ENCODE results near the gene SPINK5. TPM values are rescaled to one million over a fixed set of nuclear protein-coding genes. Genes with fewer than 3 reads are reported as not detected.

Gene SPINK5
- total RNA-seq, 1 experiment from 2014 or later = 2.5 TPM

DNA sequence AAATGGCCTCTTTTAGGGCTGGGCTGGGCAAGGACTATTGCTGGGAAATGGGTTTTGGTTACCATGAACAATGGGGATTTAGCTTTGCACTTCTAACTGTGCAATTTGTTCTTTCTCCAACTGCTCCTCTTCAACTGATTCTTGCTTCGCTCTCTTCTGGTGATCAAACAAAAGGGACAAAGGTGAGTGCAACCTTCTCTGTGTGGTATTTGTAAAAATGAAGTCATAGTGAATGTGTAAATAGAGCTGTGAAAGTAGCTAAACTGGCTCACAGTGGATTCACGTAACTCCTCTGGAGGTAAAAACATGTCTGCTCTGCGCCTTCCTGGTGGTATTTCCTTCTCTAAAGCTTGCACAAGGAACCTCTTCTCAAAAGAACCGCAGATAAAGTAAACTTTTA, 83.6 kb downstream of the SPINK5 start:
- intact Hi-C loops (cut with micrococcal nuclease; ENCODE audit: unreplicated experiment) = no loop called here
- peaks cover 1% of the 10 kb centered on the region for H3K9me3 Mint-ChIP-seq (ENCODE audit: low read depth, unreplicated experiment)
- TF ChIP-seq, protein P1, sequence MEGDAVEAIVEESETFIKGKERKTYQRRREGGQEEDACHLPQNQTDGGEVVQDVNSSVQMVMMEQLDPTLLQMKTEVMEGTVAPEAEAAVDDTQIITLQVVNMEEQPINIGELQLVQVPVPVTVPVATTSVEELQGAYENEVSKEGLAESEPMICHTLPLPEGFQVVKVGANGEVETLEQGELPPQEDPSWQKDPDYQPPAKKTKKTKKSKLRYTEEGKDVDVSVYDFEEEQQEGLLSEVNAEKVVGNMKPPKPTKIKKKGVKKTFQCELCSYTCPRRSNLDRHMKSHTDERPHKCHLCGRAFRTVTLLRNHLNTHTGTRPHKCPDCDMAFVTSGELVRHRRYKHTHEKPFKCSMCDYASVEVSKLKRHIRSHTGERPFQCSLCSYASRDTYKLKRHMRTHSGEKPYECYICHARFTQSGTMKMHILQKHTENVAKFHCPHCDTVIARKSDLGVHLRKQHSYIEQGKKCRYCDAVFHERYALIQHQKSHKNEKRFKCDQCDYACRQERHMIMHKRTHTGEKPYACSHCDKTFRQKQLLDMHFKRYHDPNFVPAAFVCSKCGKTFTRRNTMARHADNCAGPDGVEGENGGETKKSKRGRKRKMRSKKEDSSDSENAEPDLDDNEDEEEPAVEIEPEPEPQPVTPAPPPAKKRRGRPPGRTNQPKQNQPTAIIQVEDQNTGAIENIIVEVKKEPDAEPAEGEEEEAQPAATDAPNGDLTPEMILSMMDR (IDR thresholded peaks at IDR 0.05; ENCODE audit: unreplicated experiment) = no peak
- peak overlapping the region; percentile 44 for H3K27ac Mint-ChIP-seq (ENCODE audit: unreplicated experiment)
- no peaks in the 10 kb centered on the region for H3K27me3 Mint-ChIP-seq (ENCODE audit: unreplicated experiment)
- peak; percentile 33 for DNase-seq
- no peaks in the 10 kb centered on the region for H3K36me3 Mint-ChIP-seq (ENCODE audit: insufficient read depth, unreplicated experiment)
- H3K4me1 Mint-ChIP-seq (ENCODE audit: low read depth, unreplicated experiment) = peaks cover 37% of the 10 kb centered on the region
- no TSS peak for BruUV-seq (replicated peaks)
- CTCF ChIA-PET = interaction anchor here (0.5 to 1.2 kb wide), 4 partner anchors 16 to 584 kb away, joined by 3 read pairs; no protein-coding TSS in a partner anchor
- peak overlapping the region; percentile 16 for H3K4me3 Mint-ChIP-seq (ENCODE audit: low read depth, unreplicated experiment)

- no peak for DNase-seq
- TF ChIP-seq, protein P1 (IDR thresholded peaks at IDR 0.05; ENCODE audit: unreplicated experiment) = no peak
- H3K9me3 Mint-ChIP-seq (ENCODE audit: low read depth, unreplicated experiment) = no peaks in the 10 kb centered on the region
- H3K27me3 Mint-ChIP-seq (ENCODE audit: unreplicated experiment) = no peaks in the 10 kb centered on the region
- intact Hi-C loops (cut with micrococcal nuclease; ENCODE audit: unreplicated experiment) = no loop called here
- no peaks in the 10 kb centered on the region for H3K36me3 Mint-ChIP-seq (ENCODE audit: insufficient read depth, unreplicated experiment)
- H3K4me3 Mint-ChIP-seq (ENCODE audit: low read depth, unreplicated experiment) = no peak overlapping the region
- no TSS peak for BruUV-seq (replicated peaks)
- H3K27ac Mint-ChIP-seq (ENCODE audit: unreplicated experiment) = no peak overlapping the region
- CTCF ChIA-PET = no interaction called here
- H3K4me1 Mint-ChIP-seq (ENCODE audit: low read depth, unreplicated experiment) = peaks cover 10% of the 10 kb centered on the region
Observed at GRCh38 chr5:148151872-148152271, 88.1 kb downstream of the SPINK5 start.

- Mint-ChIP-seq H3K4me1 (ENCODE audit: low read depth, unreplicated experiment) (peaks cover under 1% of the 10 kb centered on the region), H3K36me3 (ENCODE audit: insufficient read depth, unreplicated experiment) (no peaks in the 10 kb centered on the region)
- intact Hi-C loops (cut with micrococcal nuclease; ENCODE audit: unreplicated experiment) = no loop called here
Observed at GRCh38 chr5:148152781-148153180, 89.0 kb downstream of the SPINK5 start.

DNA sequence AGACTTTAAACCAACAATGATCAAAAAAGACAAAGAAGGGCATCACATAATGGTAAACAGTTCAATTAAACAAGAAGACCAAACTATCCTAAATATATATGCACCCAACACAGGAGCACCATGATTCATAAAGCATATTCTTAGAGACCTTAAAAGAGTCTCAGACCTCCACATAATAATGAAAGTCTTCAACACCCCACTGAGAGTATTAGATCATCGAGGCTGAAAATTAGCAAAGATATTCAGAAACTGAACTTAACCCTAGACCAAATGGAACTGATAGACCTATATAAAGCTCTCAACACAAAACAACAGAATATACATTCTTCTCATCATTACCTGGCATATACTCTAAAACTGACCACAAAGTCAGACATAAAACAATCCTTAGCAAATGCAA, 92.8 kb downstream of the SPINK5 start:
- intact Hi-C loops (cut with micrococcal nuclease; ENCODE audit: unreplicated experiment) = no loop called here

More at GRCh38 chr5:148152781-148153180, 89.0 kb downstream of the SPINK5 start:
- H3K9me3 Mint-ChIP-seq (ENCODE audit: low read depth, unreplicated experiment) = no peaks in the 10 kb centered on the region
- no peak for DNase-seq
- no TSS peak for BruUV-seq (replicated peaks)
- CTCF ChIA-PET = no interaction called here
- H3K27ac Mint-ChIP-seq (ENCODE audit: unreplicated experiment) = no peak overlapping the region
- no peaks in the 10 kb centered on the region for H3K27me3 Mint-ChIP-seq (ENCODE audit: unreplicated experiment)
- TF ChIP-seq, protein P1 (IDR thresholded peaks at IDR 0.05; ENCODE audit: unreplicated experiment) = no peak
- no peak overlapping the region for H3K4me3 Mint-ChIP-seq (ENCODE audit: low read depth, unreplicated experiment)

More for the DNA sequence above, 92.8 kb downstream of the SPINK5 start:
- peaks cover 2% of the 10 kb centered on the region for H3K9me3 Mint-ChIP-seq (ENCODE audit: low read depth, unreplicated experiment)
- BruUV-seq (replicated peaks) = no TSS peak
- no peaks in the 10 kb centered on the region for H3K36me3 Mint-ChIP-seq (ENCODE audit: insufficient read depth, unreplicated experiment)
- CTCF ChIA-PET = no interaction called here
- no peaks in the 10 kb centered on the region for H3K4me1 Mint-ChIP-seq (ENCODE audit: low read depth, unreplicated experiment)
- H3K4me3 Mint-ChIP-seq (ENCODE audit: low read depth, unreplicated experiment) = no peak overlapping the region
- no peak for DNase-seq
- H3K27me3 Mint-ChIP-seq (ENCODE audit: unreplicated experiment) = no peaks in the 10 kb centered on the region
- no peak overlapping the region for H3K27ac Mint-ChIP-seq (ENCODE audit: unreplicated experiment)
- TF ChIP-seq, protein P1 (IDR thresholded peaks at IDR 0.05; ENCODE audit: unreplicated experiment) = no peak
